SK-N-SH treated with all-trans-retinoic acid at 6 μM for 48 hours (cell line): ENCODE measurements around the gene TEX11.

Experiments
- ARNTL ChIP-seq: fragments of 450-650 bp; formaldehyde crosslinking; IDR thresholded peaks from 2 replicates; pipeline ENCODE4 v1.5.0; 2020; ENCODE audit warnings: low read depth, mild to moderate bottlenecking, moderate library complexity, borderline replicate concordance
- BACH2 ChIP-seq: fragments of 250-450 bp; sonication (Bioruptor Pico); IDR thresholded peaks from 2 replicates; pipeline ENCODE4 v1.9.0; 2021; ENCODE audit warnings: mild to moderate bottlenecking, borderline replicate concordance
- ISL1 ChIP-seq: fragments of 250-450 bp; sonication (Bioruptor Pico); IDR thresholded peaks from 2 replicates; pipeline ENCODE4 v2.1.2; 2022; ENCODE audit warnings: mild to moderate bottlenecking, moderate library complexity
- OSR1 ChIP-seq: fragments of 250-450 bp; sonication (Bioruptor Pico); IDR thresholded peaks from 2 replicates; pipeline ENCODE4 v1.8.0; 2022; ENCODE audit warnings: moderate library complexity, mild to moderate bottlenecking, inconsistent platforms
- ZFP3 ChIP-seq: fragments of 250-450 bp; sonication (Bioruptor Pico); IDR thresholded peaks from 2 replicates; pipeline ENCODE4 v1.5.0; 2020; ENCODE audit warnings: mild to moderate bottlenecking, moderate library complexity
- ZNF8 ChIP-seq: fragments of 450-650 bp; formaldehyde crosslinking; IDR thresholded peaks from 2 replicates; pipeline ENCODE4 v1.5.0; 2020; ENCODE audit warnings: mild to moderate bottlenecking, moderate library complexity

DNA sequence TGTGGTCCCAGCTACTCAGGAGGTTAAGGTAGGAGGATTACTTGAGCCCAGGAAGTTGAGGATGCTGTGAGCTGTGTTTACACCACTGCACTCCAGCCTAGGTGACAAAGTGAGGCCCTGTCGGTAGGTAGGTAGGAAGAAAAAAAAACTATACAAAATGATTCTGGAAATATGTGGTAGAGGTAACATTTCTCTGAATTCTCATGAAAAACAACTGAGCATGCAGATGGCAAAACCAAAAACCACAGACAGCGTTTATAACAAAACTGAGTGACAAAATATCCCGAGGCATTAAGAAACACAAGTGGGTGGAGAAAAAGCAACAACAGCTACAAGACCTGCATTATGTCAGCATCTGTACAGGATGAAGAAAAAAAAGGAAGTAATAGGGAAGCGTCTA lies 252.2 kb downstream of the TEX11 start:
- TF ChIP-seq ZFP3 (no peak), OSR1 (CRISPR knock-in tag) (no peak), ARNTL (CRISPR knock-in tag) (no peak), ISL1 (CRISPR knock-in tag) (no peak), ZNF8 (no peak), BACH2 (CRISPR knock-in tag) (no peak)
